Measurements from ENCODE around the gene IFRD2. TPM values are rescaled to one million over a fixed set of nuclear protein-coding genes. Genes with fewer than 3 reads are reported as not detected.

The IFRD2 gene
- total and polyA plus RNA-seq, 5 donors from 2014 or later, result 39.9 to 51.9 (median 41.3) TPM

- Mint-ChIP-seq H3K27ac (no peak overlapping the region), H3K4me3 (peak overlapping the region in 2 of 4 donors; percentile 76 to 83), H3K4me1 (peaks cover 0 to 16% (median 4%) of the 10 kb centered on the region in 4 donors), H3K9me3 (no peaks in the 10 kb centered on the region), H3K36me3 (peaks cover 7% of the 10 kb centered on the region), H3K27me3 (peaks cover 5% of the 10 kb centered on the region)
- Histone ChIP-seq H3K4me1 (ENCODE audit: control insufficient read depth, insufficient read depth, low read length, poor library complexity, severe bottlenecking) (peaks cover 12% of the 10 kb centered on the region), H3K27ac (ENCODE audit: insufficient read depth, low read length, poor library complexity, severe bottlenecking) (peak overlapping the region; percentile 60), H3K36me3 (ENCODE audit: control insufficient read depth, insufficient read depth, low read length) (peaks cover 28% of the 10 kb centered on the region), H3K4me3 (ENCODE audit: low read depth, low read length) (no peak overlapping the region), H3K9me3 (ENCODE audit: control insufficient read depth in 2 of 2, low read length in 2 of 2) (no peaks in the 10 kb centered on the region), H3K27me3 (ENCODE audit: control insufficient read depth, insufficient read depth, low read length) (no peaks in the 10 kb centered on the region)
- ATAC-seq (ENCODE audit: low read depth in 2 of 2) (peak; percentile 90 to 94), DNase-seq (peak; percentile 76 to 79 (median 78))
Observed at GRCh38 chr3:50260027-50260941, 31.9 kb downstream of the IFRD2 start.

GRCh38 chr3:50259432-50260026, 32.7 kb downstream of the IFRD2 start:
- peaks cover 5% of the 10 kb centered on the region for H3K27me3 Mint-ChIP-seq
- DNase-seq (no peak), ATAC-seq (ENCODE audit: low read depth in 2 of 2) (peak in 1 of 2 donors; percentile 9)
- Histone ChIP-seq H3K27me3 (ENCODE audit: control insufficient read depth, insufficient read depth, low read length) (no peaks in the 10 kb centered on the region), H3K9me3 (ENCODE audit: control insufficient read depth in 2 of 2, low read length in 2 of 2) (no peaks in the 10 kb centered on the region), H3K27ac (ENCODE audit: insufficient read depth, low read length, poor library complexity, severe bottlenecking) (no peak overlapping the region), H3K4me1 (ENCODE audit: control insufficient read depth, insufficient read depth, low read length, poor library complexity, severe bottlenecking) (peaks cover 12% of the 10 kb centered on the region), H3K36me3 (ENCODE audit: control insufficient read depth, insufficient read depth, low read length) (peaks cover 34% of the 10 kb centered on the region), H3K4me3 (ENCODE audit: low read depth, low read length) (no peak overlapping the region)
- H3K9me3 Mint-ChIP-seq, result no peaks in the 10 kb centered on the region
- peak overlapping the region in 3 of 4 donors; percentile 71 to 83 (median 76) for H3K4me3 Mint-ChIP-seq
- H3K36me3 Mint-ChIP-seq, result peaks cover 7% of the 10 kb centered on the region
- no peak overlapping the region for H3K27ac Mint-ChIP-seq
- peaks cover 0 to 16% (median 4%) of the 10 kb centered on the region in 4 donors for H3K4me1 Mint-ChIP-seq

- peaks cover 0 to 17% (median 4%) of the 10 kb centered on the region in 4 donors for H3K4me1 Mint-ChIP-seq
- H3K9me3 Mint-ChIP-seq, result no peaks in the 10 kb centered on the region
- peaks cover 7% of the 10 kb centered on the region for H3K36me3 Mint-ChIP-seq
- ATAC-seq (ENCODE audit: low read depth in 2 of 2), result no peak
- H3K4me3 Mint-ChIP-seq, result no peak overlapping the region
- DNase-seq, result no peak
- H3K27me3 ChIP-seq (ENCODE audit: control insufficient read depth, insufficient read depth, low read length), result no peaks in the 10 kb centered on the region
- H3K27ac ChIP-seq (ENCODE audit: insufficient read depth, low read length, poor library complexity, severe bottlenecking), result no peak overlapping the region
- H3K9me3 ChIP-seq (ENCODE audit: control insufficient read depth in 2 of 2, low read length in 2 of 2), result no peaks in the 10 kb centered on the region
- peaks cover 39% of the 10 kb centered on the region for H3K36me3 ChIP-seq (ENCODE audit: control insufficient read depth, insufficient read depth, low read length)
- peaks cover 2% of the 10 kb centered on the region for H3K27me3 Mint-ChIP-seq
- H3K4me3 ChIP-seq (ENCODE audit: low read depth, low read length), result no peak overlapping the region
- H3K4me1 ChIP-seq (ENCODE audit: control insufficient read depth, insufficient read depth, low read length, poor library complexity, severe bottlenecking), result peaks cover 14% of the 10 kb centered on the region
- H3K27ac Mint-ChIP-seq, result peak overlapping the region in 1 of 3 donors; percentile 76
Observed at GRCh38 chr3:50258979-50259378, 33.2 kb downstream of the IFRD2 start.

GRCh38 chr3:50258029-50258680, 34.1 kb downstream of the IFRD2 start:
- Mint-ChIP-seq H3K36me3 (peaks cover 7% of the 10 kb centered on the region), H3K27me3 (no peaks in the 10 kb centered on the region), H3K9me3 (no peaks in the 10 kb centered on the region), H3K4me3 (peak overlapping the region in 1 of 4 donors; percentile 21), H3K27ac (peak overlapping the region in 1 of 3 donors; percentile 76), H3K4me1 (peaks cover 0 to 25% (median 4%) of the 10 kb centered on the region in 4 donors)
- Histone ChIP-seq H3K4me1 (ENCODE audit: control insufficient read depth, insufficient read depth, low read length, poor library complexity, severe bottlenecking) (peaks cover 14% of the 10 kb centered on the region), H3K27ac (ENCODE audit: insufficient read depth, low read length, poor library complexity, severe bottlenecking) (no peak overlapping the region), H3K9me3 (ENCODE audit: control insufficient read depth in 2 of 2, low read length in 2 of 2) (no peaks in the 10 kb centered on the region), H3K27me3 (ENCODE audit: control insufficient read depth, insufficient read depth, low read length) (no peaks in the 10 kb centered on the region), H3K4me3 (ENCODE audit: low read depth, low read length) (no peak overlapping the region), H3K36me3 (ENCODE audit: control insufficient read depth, insufficient read depth, low read length) (peaks cover 46% of the 10 kb centered on the region)
- ATAC-seq (ENCODE audit: low read depth in 2 of 2), result no peak
- no peak for DNase-seq

- ATAC-seq (ENCODE audit: low read depth in 2 of 2) (no peak), DNase-seq (peak in 1 of 3 donors; percentile 56)
- peaks cover 14% of the 10 kb centered on the region for H3K4me1 ChIP-seq (ENCODE audit: control insufficient read depth, insufficient read depth, low read length, poor library complexity, severe bottlenecking)
- H3K4me3 ChIP-seq (ENCODE audit: low read depth, low read length), result no peak overlapping the region
- H3K36me3 ChIP-seq (ENCODE audit: control insufficient read depth, insufficient read depth, low read length), result peaks cover 54% of the 10 kb centered on the region
- peaks cover 0 to 26% (median 4%) of the 10 kb centered on the region in 4 donors for H3K4me1 Mint-ChIP-seq
- H3K9me3 Mint-ChIP-seq, result no peaks in the 10 kb centered on the region
- H3K27me3 ChIP-seq (ENCODE audit: control insufficient read depth, insufficient read depth, low read length), result no peaks in the 10 kb centered on the region
- H3K9me3 ChIP-seq (ENCODE audit: control insufficient read depth in 2 of 2, low read length in 2 of 2), result no peaks in the 10 kb centered on the region
- H3K36me3 Mint-ChIP-seq, result peaks cover 7% of the 10 kb centered on the region
- no peak overlapping the region for H3K27ac ChIP-seq (ENCODE audit: insufficient read depth, low read length, poor library complexity, severe bottlenecking)
- H3K27ac Mint-ChIP-seq, result peak overlapping the region in 1 of 3 donors; percentile 53
- H3K4me3 Mint-ChIP-seq, result peak overlapping the region in 1 of 4 donors; percentile 47
- H3K27me3 Mint-ChIP-seq, result no peaks in the 10 kb centered on the region
Observed at GRCh38 chr3:50256978-50257890, 35.0 kb downstream of the IFRD2 start.

GRCh38 chr3:50255251-50255615, 37.0 kb downstream of the IFRD2 start:
- H3K27me3 ChIP-seq (ENCODE audit: control insufficient read depth, insufficient read depth, low read length), result no peaks in the 10 kb centered on the region
- Mint-ChIP-seq H3K27me3 (no peaks in the 10 kb centered on the region), H3K9me3 (no peaks in the 10 kb centered on the region), H3K27ac (no peak overlapping the region), H3K4me3 (no peak overlapping the region), H3K4me1 (peaks cover 0 to 35% (median 9%) of the 10 kb centered on the region in 4 donors), H3K36me3 (peaks cover 14% of the 10 kb centered on the region)
- H3K36me3 ChIP-seq (ENCODE audit: control insufficient read depth, insufficient read depth, low read length), result peaks cover 62% of the 10 kb centered on the region
- no peak for DNase-seq
- no peak overlapping the region for H3K4me3 ChIP-seq (ENCODE audit: low read depth, low read length)
- peaks cover 25% of the 10 kb centered on the region for H3K4me1 ChIP-seq (ENCODE audit: control insufficient read depth, insufficient read depth, low read length, poor library complexity, severe bottlenecking)
- no peaks in the 10 kb centered on the region for H3K9me3 ChIP-seq (ENCODE audit: control insufficient read depth in 2 of 2, low read length in 2 of 2)
- ATAC-seq (ENCODE audit: low read depth in 2 of 2), result no peak
- no peak overlapping the region for H3K27ac ChIP-seq (ENCODE audit: insufficient read depth, low read length, poor library complexity, severe bottlenecking)

All from CD4-positive, CD25-positive, alpha-beta regulatory T cell (primary cell).